ENCODE data around the gene ASPG.

Gene ASPG

DNA sequence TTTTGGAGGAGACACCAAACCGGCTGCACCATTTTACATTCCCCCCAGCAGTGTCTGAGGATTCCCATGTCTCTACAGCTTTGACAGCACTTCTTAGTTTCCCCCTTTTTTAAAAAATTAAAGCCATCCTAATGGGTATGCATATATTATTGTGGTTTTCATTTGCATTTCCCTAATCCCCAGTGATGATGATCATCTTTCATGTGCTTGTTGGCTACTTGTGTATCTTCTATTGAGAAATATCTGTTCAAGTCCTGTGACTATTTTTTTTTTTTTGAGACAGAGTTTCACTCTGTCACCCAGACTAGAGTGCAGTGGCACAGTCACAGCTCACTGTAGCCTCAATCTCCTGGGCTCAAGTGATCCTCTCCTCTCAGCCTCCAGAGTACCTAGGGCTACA lies 23.2 kb upstream of the ASPG start:
- no peak for DNase-seq
- Mint-ChIP-seq H3K9me3 (peaks cover 6% of the 10 kb centered on the region), H3K27ac (no peak overlapping the region), H3K36me3 (no peaks in the 10 kb centered on the region), H3K27me3 (peaks cover 17% of the 10 kb centered on the region), H3K4me1 (no peaks in the 10 kb centered on the region), H3K4me3 (no peak overlapping the region)
- CTCF ChIA-PET: no interaction called here

DNA sequence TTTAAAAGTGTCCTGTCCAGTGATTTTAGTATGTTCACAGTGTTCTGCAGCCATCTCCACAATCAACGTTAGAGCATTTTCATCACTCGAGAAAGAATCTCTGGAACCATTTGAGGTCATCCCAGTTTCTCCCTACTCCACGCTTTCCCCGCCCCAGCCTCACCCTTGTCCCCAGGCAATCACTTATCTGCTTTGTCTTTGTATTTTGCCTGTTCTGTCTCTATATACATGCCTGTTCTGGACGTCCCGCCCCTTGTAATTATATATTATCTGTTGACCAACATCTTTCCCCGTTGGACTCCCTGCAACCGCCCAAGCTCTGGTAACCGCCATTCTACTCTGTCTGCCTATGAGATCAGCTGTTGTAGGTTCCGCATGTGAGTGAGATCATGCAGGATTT lies 21.5 kb upstream of the ASPG start:
- no peak for DNase-seq
- Mint-ChIP-seq H3K36me3 (no peaks in the 10 kb centered on the region), H3K9me3 (peaks cover 9% of the 10 kb centered on the region), H3K4me1 (no peaks in the 10 kb centered on the region), H3K4me3 (no peak overlapping the region), H3K27ac (no peak overlapping the region), H3K27me3 (peaks cover 23% of the 10 kb centered on the region)
- CTCF ChIA-PET: no interaction called here

DNA sequence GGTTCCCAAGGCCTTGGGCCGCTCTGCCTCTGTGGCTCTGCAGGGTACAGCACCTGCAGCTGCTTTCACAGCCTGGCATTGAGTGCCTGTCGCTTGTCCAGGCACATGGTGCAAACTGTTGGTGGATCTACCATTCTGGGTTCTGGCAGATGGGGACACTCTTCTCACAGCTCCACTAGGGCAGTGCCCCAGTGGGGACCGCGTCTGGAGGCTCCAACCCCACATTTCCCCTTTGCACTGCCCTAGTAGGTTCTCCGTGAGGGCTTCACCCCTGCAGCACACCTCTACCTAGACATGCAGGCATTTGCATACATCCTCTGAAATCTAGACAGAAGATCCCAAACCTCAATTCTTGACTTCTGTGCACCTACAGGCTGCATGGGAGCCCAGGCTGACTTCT lies 19.2 kb upstream of the ASPG start:
- DNase-seq: no peak
- CTCF ChIA-PET: interaction anchor here (1.5 to 1.6 kb wide), 2 partner anchors 9 to 12 kb away, joined by 4 to 5 read pairs; no protein-coding TSS in a partner anchor
- H3K27me3 Mint-ChIP-seq: peaks cover 24% of the 10 kb centered on the region
- no peak overlapping the region for H3K27ac Mint-ChIP-seq
- H3K9me3 Mint-ChIP-seq: peaks cover 9% of the 10 kb centered on the region
- no peak overlapping the region for H3K4me3 Mint-ChIP-seq
- H3K36me3 Mint-ChIP-seq: no peaks in the 10 kb centered on the region
- no peaks in the 10 kb centered on the region for H3K4me1 Mint-ChIP-seq

DNA sequence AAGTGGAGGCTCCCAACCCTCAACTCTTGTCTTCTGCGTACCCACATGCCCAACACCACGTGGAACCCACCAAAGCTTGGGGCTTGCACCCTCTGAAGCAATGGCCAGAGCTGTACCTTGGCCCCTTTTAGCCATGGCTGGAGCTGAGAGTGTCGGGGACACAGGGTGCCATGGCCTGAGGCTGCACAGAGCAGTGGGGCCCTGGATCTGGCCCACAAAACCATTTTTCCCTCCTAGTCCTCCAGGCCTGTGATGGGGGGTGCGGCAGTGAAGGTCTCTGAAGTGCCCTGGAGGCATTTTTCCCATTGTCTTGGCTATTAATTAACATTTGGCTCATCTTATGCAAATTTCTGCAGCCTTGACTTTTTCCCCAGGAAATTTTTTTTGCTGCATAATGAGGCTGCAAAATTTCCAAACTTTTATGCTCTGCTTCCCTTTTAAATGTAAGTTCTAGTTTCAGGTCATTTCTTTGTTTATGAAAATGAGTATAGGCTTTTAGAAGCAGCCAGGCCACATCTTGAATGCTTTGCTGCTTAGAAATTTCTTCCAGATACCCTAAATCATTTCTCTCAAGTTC lies 18.7 kb upstream of the ASPG start:
- peaks cover 9% of the 10 kb centered on the region for H3K9me3 Mint-ChIP-seq

DNA sequence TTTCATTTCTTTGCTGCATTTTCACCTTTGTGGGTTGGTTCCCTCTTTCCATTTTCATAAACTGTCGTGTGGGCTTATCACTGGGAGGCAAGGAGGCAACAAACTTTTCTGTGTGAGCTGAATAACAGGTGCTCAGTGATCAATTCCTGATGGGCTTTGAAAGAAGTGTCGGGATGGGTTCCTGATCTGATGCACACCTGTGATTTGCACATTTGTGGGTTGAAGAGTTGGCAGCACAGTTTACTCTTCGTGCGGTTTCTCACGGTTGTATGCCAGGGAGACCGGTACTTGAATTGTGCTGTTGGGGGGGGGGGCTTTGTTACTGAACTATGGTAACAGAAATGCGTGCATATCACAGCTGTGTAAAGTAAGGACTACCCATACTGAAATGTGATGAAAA lies 16.0 kb upstream of the ASPG start:
- Mint-ChIP-seq H3K4me1 (no peaks in the 10 kb centered on the region), H3K9me3 (peaks cover 23% of the 10 kb centered on the region), H3K27ac (no peak overlapping the region), H3K4me3 (no peak overlapping the region), H3K36me3 (no peaks in the 10 kb centered on the region), H3K27me3 (peaks cover 21% of the 10 kb centered on the region)
- DNase-seq: no peak
- CTCF ChIA-PET: interaction anchor here (1.4 kb wide), 1 partner anchor 9 kb away, joined by 4 read pairs; no protein-coding TSS in a partner anchor

More for the DNA sequence above, 18.7 kb upstream of the ASPG start:
- no peak overlapping the region for H3K27ac Mint-ChIP-seq
- H3K36me3 Mint-ChIP-seq: no peaks in the 10 kb centered on the region
- H3K4me1 Mint-ChIP-seq: no peaks in the 10 kb centered on the region
- no peak overlapping the region for H3K4me3 Mint-ChIP-seq
- no peak for DNase-seq
- CTCF ChIA-PET: interaction anchor here (1.6 kb wide), 1 partner anchor 11 kb away, joined by 5 read pairs; no protein-coding TSS in a partner anchor
- H3K27me3 Mint-ChIP-seq: peaks cover 24% of the 10 kb centered on the region

DNA sequence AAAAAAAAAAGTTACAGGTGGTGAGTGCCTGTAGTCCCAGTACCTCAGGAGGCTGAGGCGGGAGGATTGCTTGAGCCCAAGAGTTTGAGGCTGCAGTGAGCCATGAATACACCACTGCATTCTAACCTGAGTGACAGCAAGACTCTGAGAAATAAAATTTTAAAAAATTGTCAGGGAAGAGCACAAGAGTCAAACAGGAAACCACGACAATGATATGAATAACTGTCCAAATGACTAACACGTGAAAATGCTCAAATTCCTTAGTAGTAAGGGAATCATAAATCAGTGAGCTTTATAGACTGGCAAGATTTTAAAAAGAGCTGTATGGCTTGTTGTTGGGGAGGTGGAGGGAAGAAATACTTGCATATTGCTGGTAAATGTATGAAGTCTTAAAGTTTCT lies 12.9 kb upstream of the ASPG start:
- Mint-ChIP-seq H3K9me3 (peaks cover 14% of the 10 kb centered on the region), H3K4me3 (no peak overlapping the region), H3K27me3 (peaks cover 7% of the 10 kb centered on the region), H3K27ac (no peak overlapping the region), H3K4me1 (peaks cover 8% of the 10 kb centered on the region), H3K36me3 (no peaks in the 10 kb centered on the region)
- no peak for DNase-seq
- CTCF ChIA-PET: no interaction called here

DNA sequence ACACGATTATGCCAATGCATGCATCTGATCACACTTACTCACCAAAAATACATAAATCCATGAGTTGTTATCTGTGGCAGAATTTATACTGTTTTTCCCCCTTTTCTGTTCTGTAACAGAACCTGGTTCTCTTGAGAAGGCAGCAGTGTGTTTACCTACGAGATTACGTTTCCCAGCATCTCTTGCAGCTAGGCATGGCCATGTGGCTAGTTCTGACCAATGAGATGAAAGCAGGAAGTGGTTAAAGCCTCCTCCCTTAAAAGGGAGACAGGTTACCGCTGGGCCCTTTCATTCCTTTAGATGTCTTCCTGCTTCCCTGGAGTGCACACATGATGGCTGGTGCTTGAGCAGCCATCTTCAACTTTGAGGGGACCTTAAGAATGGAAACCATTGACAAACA lies 11.7 kb upstream of the ASPG start:
- no peaks in the 10 kb centered on the region for H3K36me3 Mint-ChIP-seq
- H3K27me3 Mint-ChIP-seq: peaks cover 7% of the 10 kb centered on the region
- no peak overlapping the region for H3K4me3 Mint-ChIP-seq
- peaks cover 14% of the 10 kb centered on the region for H3K9me3 Mint-ChIP-seq
- CTCF ChIA-PET: no interaction called here
- H3K27ac Mint-ChIP-seq: no peak overlapping the region
- H3K4me1 Mint-ChIP-seq: peaks cover 18% of the 10 kb centered on the region
- no peak for DNase-seq

DNA sequence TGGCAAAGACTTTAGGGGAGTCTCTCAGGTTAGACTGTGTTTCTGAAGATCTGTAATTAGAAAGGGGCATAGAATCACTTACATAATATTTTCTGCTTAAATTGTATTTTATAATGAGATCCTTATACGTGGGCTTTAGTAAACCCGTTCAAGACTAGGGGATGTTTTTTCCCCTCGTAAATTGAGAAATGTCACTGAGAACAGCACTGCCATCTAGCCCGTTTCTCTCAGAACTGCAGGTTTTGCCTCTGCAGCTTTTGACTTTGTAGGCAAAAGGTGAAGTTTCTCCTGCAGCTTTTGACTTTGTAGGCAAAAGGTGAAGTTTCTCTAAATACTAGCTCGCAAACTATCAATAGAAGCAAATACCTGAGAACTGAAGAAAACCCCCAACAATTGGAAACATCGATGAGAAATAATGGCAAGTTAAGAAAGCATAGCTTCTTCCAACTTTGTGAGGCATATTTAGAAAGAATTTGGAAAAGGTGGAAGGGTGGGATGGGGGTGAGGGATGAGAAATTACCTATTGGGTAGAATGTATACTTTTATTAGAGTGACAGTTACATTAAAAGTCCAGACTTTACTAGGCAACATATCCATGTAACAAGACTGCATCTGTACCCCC lies 9.9 kb upstream of the ASPG start:
- DNase-seq: no peak
- peaks cover 20% of the 10 kb centered on the region for H3K4me1 Mint-ChIP-seq
- no peak overlapping the region for H3K4me3 Mint-ChIP-seq
- CTCF ChIA-PET: interaction anchor here (0.8 to 1.8 kb wide), 7 partner anchors 10 to 267 kb away, joined by 3 to 12 read pairs (median 4); no protein-coding TSS in a partner anchor
- peaks cover 14% of the 10 kb centered on the region for H3K9me3 Mint-ChIP-seq
- H3K36me3 Mint-ChIP-seq: no peaks in the 10 kb centered on the region
- peaks cover 4% of the 10 kb centered on the region for H3K27me3 Mint-ChIP-seq
- no peak overlapping the region for H3K27ac Mint-ChIP-seq

DNA sequence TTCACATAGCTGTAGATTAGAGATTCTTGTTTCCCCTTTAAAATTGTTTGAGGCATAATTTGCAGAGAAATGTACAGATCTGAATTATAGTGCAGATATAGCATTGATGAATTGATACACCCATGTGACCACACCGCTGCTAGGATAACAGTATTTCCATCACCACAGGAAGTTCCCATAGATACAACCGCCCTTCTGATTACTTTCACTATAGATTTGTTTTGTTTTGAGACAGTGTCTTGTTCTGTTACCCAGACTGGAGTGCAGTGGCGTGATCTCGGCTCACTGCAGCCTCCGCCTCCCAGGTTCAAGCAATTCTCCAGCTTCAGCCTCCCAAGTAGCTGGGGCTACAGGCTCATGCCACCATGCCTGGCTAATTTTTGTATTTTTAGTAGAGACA lies 8.8 kb upstream of the ASPG start:
- DNase-seq: no peak
- Mint-ChIP-seq H3K27ac (peak overlapping the region; percentile 46), H3K27me3 (peaks cover 4% of the 10 kb centered on the region), H3K9me3 (peaks cover 14% of the 10 kb centered on the region), H3K4me1 (peaks cover 20% of the 10 kb centered on the region), H3K4me3 (no peak overlapping the region), H3K36me3 (no peaks in the 10 kb centered on the region)
- CTCF ChIA-PET: interaction anchor here (1.1 to 2.4 kb wide), 7 partner anchors 18 to 268 kb away, joined by 3 to 12 read pairs (median 5); no protein-coding TSS in a partner anchor

DNA sequence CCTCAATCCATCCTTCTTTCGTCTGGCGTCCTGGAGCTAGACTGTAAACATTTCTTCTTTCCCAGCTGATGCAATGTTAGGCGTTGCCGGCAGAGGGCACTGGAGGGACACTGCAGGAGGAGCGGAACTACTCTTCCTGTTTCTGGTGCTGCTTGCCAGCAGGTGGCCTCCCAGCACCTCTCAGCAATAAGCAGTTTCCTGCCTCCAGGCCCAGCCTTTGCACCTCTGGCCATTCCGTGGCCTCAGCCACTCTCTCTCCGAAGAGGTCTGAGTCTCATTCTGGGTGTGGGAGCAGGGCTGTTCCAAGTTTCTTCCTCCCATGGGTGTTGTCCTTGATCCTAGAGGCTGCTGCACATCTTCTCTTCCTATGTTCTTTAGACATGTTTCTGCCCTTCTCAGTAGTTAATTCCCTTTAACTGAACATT lies 7.5 kb upstream of the ASPG start:
- no peak overlapping the region for H3K4me3 Mint-ChIP-seq
- peaks cover 20% of the 10 kb centered on the region for H3K4me1 Mint-ChIP-seq
- H3K27ac Mint-ChIP-seq: peak overlapping the region; percentile 26
- H3K36me3 Mint-ChIP-seq: no peaks in the 10 kb centered on the region
- peaks cover 12% of the 10 kb centered on the region for H3K27me3 Mint-ChIP-seq
- H3K9me3 Mint-ChIP-seq: peaks cover 9% of the 10 kb centered on the region
- CTCF ChIA-PET: interaction anchor here (0.6 to 2.4 kb wide), 23 partner anchors 9 to 555 kb away, joined by 3 to 10 read pairs (median 4); no protein-coding TSS in a partner anchor
- DNase-seq: peak; percentile 92

DNA sequence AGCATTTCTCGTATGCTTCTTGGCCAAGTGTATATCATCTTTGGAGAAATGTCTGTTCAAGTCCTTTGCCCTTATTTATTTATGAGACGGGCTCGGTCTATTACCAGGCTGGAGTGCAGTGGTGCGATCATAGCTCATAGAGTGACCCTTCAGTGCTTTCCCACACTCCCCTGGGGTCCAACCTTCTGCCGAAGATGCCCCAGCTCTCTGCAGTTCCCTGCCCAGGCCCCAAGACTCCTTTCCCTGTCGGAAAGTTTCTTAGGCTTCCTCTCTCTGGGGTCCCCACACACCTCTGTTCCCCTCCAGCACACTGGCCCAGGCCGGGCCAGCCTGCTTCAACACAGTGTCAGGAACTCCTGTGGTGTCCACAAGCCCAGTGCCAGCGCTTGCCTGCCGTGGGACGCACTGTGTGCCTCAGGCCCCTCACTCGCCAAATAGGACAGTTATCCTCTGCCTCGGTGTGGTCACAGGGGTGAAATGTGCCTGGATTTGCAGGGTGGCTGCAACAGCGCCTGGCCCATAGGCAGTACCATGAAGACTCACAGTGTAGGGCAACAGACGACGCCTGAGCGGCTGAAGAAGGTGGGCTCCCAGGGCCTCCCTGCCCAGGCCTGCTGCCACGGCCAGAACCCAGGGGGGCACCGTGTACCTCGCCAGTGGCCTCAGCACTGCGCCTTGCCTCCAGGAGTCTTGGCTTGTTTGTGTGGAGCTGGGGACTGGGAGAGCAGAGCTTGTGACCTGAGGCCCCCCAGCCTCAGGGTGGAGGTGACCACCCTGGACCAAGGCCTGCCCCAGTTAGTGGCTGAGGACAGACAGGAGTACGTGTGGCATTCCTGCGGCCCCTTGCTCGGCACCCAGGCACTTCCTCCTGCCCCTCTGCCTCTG lies 4.9 kb upstream of the ASPG start:
- no peaks in the 10 kb centered on the region for H3K36me3 Mint-ChIP-seq
- CTCF ChIA-PET: no interaction called here
- no peak for DNase-seq
- no peak overlapping the region for H3K27ac Mint-ChIP-seq
- no peaks in the 10 kb centered on the region for H3K9me3 Mint-ChIP-seq
- no peak overlapping the region for H3K4me3 Mint-ChIP-seq
- H3K4me1 Mint-ChIP-seq: peaks cover 23% of the 10 kb centered on the region
- H3K27me3 Mint-ChIP-seq: peaks cover 32% of the 10 kb centered on the region

DNA sequence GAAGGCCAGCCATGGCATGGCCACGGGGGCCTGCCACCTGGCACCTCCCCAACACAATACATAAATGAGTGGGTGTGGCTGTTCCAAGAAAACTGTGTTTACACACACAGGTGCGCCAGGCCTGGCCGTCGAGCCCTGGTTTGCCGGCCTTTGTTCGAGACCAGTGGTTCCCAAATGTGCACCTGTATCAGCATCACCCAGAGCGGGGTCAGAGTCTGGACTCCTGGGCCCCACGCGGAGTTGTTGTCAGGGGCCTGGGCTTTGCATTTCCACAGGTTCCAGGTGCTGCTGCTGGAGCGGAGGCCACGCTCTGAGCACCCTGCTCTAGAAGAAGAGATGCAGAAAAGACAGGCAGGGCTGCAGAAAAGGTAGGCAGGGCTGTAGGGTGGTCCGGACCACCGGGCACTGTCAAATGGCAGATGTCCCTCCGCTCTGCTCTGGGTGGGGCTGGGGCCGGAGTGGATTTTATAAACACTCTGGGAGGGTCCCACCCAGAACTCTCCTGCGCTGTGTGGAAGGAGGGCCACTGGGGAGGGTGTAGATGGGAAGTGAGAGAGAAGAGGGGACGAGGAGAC lies 4.2 kb upstream of the ASPG start:
- H3K4me1 Mint-ChIP-seq: peaks cover 23% of the 10 kb centered on the region
- no peak overlapping the region for H3K4me3 Mint-ChIP-seq
- CTCF ChIA-PET: no interaction called here
- no peak for DNase-seq
- no peak overlapping the region for H3K27ac Mint-ChIP-seq
- H3K9me3 Mint-ChIP-seq: no peaks in the 10 kb centered on the region
- H3K36me3 Mint-ChIP-seq: no peaks in the 10 kb centered on the region
- peaks cover 36% of the 10 kb centered on the region for H3K27me3 Mint-ChIP-seq

DNA sequence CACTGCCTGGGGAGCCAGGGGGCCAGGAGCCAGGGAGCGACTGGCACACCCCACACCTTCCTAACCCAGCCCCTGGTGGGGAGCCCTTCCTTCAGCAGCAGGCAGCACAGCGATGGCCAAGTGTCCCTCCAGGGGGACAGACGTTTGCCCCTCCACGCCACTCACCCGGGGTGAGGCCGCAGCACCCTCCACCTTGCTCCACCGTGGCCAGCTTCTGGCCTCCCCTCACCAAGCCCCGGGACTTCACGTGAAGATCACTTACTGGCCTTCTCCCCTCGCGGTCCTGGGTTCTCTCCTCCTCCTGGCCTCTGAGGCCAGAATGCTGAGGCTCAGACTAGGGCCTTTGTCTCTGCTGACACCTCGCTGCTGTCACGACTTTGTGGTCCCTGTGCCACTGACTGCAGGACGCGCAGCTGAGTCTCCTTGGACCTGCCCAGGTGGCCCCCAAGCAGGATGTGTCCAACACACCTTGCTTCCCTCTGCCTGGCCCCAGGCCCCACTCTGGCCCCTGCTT lies 3.5 kb upstream of the ASPG start:
- Mint-ChIP-seq H3K27ac (no peak overlapping the region), H3K4me3 (no peak overlapping the region), H3K27me3 (peaks cover 42% of the 10 kb centered on the region), H3K9me3 (no peaks in the 10 kb centered on the region), H3K36me3 (no peaks in the 10 kb centered on the region), H3K4me1 (peaks cover 17% of the 10 kb centered on the region)
- CTCF ChIA-PET: interaction anchor here (1.0 kb wide), 1 partner anchor 12 kb away, joined by 3 read pairs; no protein-coding TSS in a partner anchor
- no peak for DNase-seq

DNA sequence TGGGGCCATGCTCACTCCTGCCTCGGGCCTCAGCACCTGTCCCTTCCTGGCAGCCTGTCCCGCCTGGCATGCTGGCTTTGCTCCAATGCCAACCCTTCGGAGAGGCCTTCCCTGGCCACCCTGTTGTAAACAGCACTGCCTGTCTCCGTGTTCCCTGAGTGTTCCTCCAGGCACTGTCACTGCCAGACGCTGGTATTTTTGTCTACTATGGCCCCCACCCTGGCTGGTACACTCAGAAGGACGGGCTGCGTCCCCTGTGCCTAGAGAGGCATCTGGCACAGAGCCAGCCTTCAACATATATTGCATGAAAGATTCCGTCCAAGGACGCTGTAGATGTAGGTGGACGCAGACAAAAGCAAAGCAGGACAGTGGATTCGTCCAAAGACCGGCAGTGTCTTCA lies 2.7 kb upstream of the ASPG start:
- peaks cover 46% of the 10 kb centered on the region for H3K27me3 Mint-ChIP-seq
- CTCF ChIA-PET: interaction anchor here (1.0 kb wide), 1 partner anchor 11 kb away, joined by 3 read pairs; no protein-coding TSS in a partner anchor
- H3K36me3 Mint-ChIP-seq: no peaks in the 10 kb centered on the region
- peaks cover 13% of the 10 kb centered on the region for H3K4me1 Mint-ChIP-seq
- no peak for DNase-seq
- H3K4me3 Mint-ChIP-seq: no peak overlapping the region
- no peaks in the 10 kb centered on the region for H3K9me3 Mint-ChIP-seq
- no peak overlapping the region for H3K27ac Mint-ChIP-seq
